CD4-positive, alpha-beta T cell treated with Interleukin-6 at 100 ng/mL for 8 hours (primary cell): Measurements from ENCODE around the gene VAC14.
"Not testable (repeated sequence)": the region's sequence is repeated elsewhere in the genome, so short reads cannot be mapped to it uniquely, and the experiment has no call there.

Experiments used
- DNase-seq: peaks from one replicate; pipeline ENCODE4 v3.0.0-alpha.2; 2020; ENCODE audit warnings: mixed read lengths, low spot score

VAC14 gene

GRCh38 chr16:70681382-70682238 lies 119.3 kb downstream of the VAC14 start:
- no peak for DNase-seq

- no peak for DNase-seq
These were observed 120.2 kb downstream of the VAC14 start for GRCh38 chr16:70680495-70681381.

- DNase-seq = no peak
These were observed 121.1 kb downstream of the VAC14 start for GRCh38 chr16:70679671-70680494.

GRCh38 chr16:70678898-70679670 lies 121.9 kb downstream of the VAC14 start:
- DNase-seq = no peak

GRCh38 chr16:70678121-70678897 lies 122.6 kb downstream of the VAC14 start:
- DNase-seq = no peak

- DNase-seq = no peak
These were observed 123.3 kb downstream of the VAC14 start for GRCh38 chr16:70677499-70678120.

- no peak for DNase-seq
These were observed 124.1 kb downstream of the VAC14 start for GRCh38 chr16:70676675-70677498.

GRCh38 chr16:70675851-70676513 lies 125.0 kb downstream of the VAC14 start:
- DNase-seq = no peak

- DNase-seq = no peak
These were observed 126.5 kb downstream of the VAC14 start for GRCh38 chr16:70674221-70675014.

- DNase-seq = not testable (repeated sequence)
These were observed 130.0 kb downstream of the VAC14 start for GRCh38 chr16:70670938-70671337.

- no peak for DNase-seq
These were observed 130.8 kb downstream of the VAC14 start for GRCh38 chr16:70670175-70670574.

- DNase-seq = no peak
These were observed 134.9 kb downstream of the VAC14 start for GRCh38 chr16:70665806-70666735.

- no peak for DNase-seq
These were observed 135.8 kb downstream of the VAC14 start for GRCh38 chr16:70665113-70665694.

- DNase-seq = no peak
These were observed 136.4 kb downstream of the VAC14 start for GRCh38 chr16:70664325-70665112.
